Hepatocyte (in vitro differentiated cells): Measurements from ENCODE around the gene CLEC2B. TPM values are rescaled to one million over a fixed set of nuclear protein-coding genes. Genes with fewer than 3 reads are reported as not detected.

ENCODE experiments used
- DNase-seq: peaks from one replicate; pipeline ENCODE4 v3.0.0-alpha.2; 2016; ENCODE audit warnings: low spot score
- H2AFZ ChIP-seq: fragments of 200-600 bp; sonication (generic); 2 replicates; pipeline ENCODE4 v1.6.0; 2016; ENCODE audit warnings: antibody characterized with exemption, mild to moderate bottlenecking
- H3K27ac ChIP-seq: fragments of 200-600 bp; sonication (generic); 2 replicates; pipeline ENCODE4 v1.5.1; 2016; ENCODE audit warnings: mild to moderate bottlenecking
- H3K27me3 ChIP-seq: fragments of 200-600 bp; sonication (generic); 2 replicates; pipeline ENCODE4 v1.6.1; 2016
- H3K36me3 ChIP-seq: fragments of 200-600 bp; sonication (generic); replicated peaks from 2 replicates; pipeline ENCODE4 v1.5.1; 2016; ENCODE audit warnings: low read depth; ENCODE audit not compliant: insufficient read depth
- H3K4me1 ChIP-seq: fragments of 200-600 bp; sonication (generic); 2 replicates; pipeline ENCODE4 v1.5.1; 2016; ENCODE audit warnings: mild to moderate bottlenecking, moderate library complexity; ENCODE audit not compliant: insufficient read depth
- H3K4me2 ChIP-seq: fragments of 200-600 bp; sonication (generic); 2 replicates; pipeline ENCODE4 v1.6.0; 2016
- H3K4me3 ChIP-seq: fragments of 200-600 bp; sonication (generic); 2 replicates; pipeline ENCODE4 v1.5.1; 2016; ENCODE audit warnings: mild to moderate bottlenecking
- H3K79me2 ChIP-seq: fragments of 200-600 bp; sonication (generic); 2 replicates; pipeline ENCODE4 v1.6.0; 2017; ENCODE audit warnings: mild to moderate bottlenecking
- H3K9me2 ChIP-seq: fragments of 200-600 bp; sonication (generic); replicated peaks from 2 replicates; pipeline ENCODE4 v1.6.0; 2017; ENCODE audit warnings: mild to moderate bottlenecking; ENCODE audit not compliant: insufficient read depth
- H3K9me3 ChIP-seq: fragments of 200-600 bp; sonication (generic); 2 replicates; pipeline ENCODE4 v1.5.1; 2016; ENCODE audit warnings: low read depth, mild to moderate bottlenecking
- H4K20me1 ChIP-seq: fragments of 200-600 bp; sonication (generic); 2 replicates; pipeline ENCODE4 v1.6.0; 2016; ENCODE audit warnings: mild to moderate bottlenecking; ENCODE audit not compliant: insufficient read depth, poor library complexity, severe bottlenecking
- EZH2 ChIP-seq: fragments of 200-600 bp; sonication (generic); IDR thresholded peaks from 2 replicates; pipeline ENCODE4 v1.6.1; 2016; ENCODE audit warnings: antibody characterized with exemption, mild to moderate bottlenecking, borderline replicate concordance
- EZH2phosphoT487 ChIP-seq: fragments of 200-600 bp; sonication (generic); IDR thresholded peaks from one replicate; pipeline ENCODE4 v1.6.1; 2018; ENCODE audit warnings: antibody characterized with exemption, mild to moderate bottlenecking, low read depth, moderate library complexity; ENCODE audit not compliant: unreplicated experiment, severe bottlenecking
- WGBS: methylation state at CpG from one replicate; pipeline ENCODE4 v1.1.6; 2016; ENCODE audit warnings: low lambda C conversion rate; ENCODE audit errors: missing lambda C conversion rate; 5-methylcytosine and 5-hydroxymethylcytosine counted together
- polyA plus RNA-seq: library from polyadenylated mRNA; unstranded; fragments of >200 nt; fragmentation: Nextera tagmentation; extraction: Ambion mirVana; gene quantifications from 2 replicates; pipeline ENCODE4 v1.2.1, GENCODE V29; 2016
- total RNA-seq: library from RNA; depleted of rRNA; stranded (reverse); fragments of >200 nt; gene quantifications from 2 replicates; pipeline ENCODE4 v1.2.3, GENCODE V29; 2014
- TF ChIP-seq, protein P1 (sequence below): fragments of 200-600 bp; sonication (generic); IDR thresholded peaks from 2 replicates; pipeline ENCODE4 v1.5.1; 2016; ENCODE audit warnings: antibody characterized with exemption, mild to moderate bottlenecking; ENCODE audit not compliant: poor library complexity

CLEC2B gene
- total and polyA plus RNA-seq, 2 experiments from 2014 or later = 4.9 to 5.7 TPM

DNA sequence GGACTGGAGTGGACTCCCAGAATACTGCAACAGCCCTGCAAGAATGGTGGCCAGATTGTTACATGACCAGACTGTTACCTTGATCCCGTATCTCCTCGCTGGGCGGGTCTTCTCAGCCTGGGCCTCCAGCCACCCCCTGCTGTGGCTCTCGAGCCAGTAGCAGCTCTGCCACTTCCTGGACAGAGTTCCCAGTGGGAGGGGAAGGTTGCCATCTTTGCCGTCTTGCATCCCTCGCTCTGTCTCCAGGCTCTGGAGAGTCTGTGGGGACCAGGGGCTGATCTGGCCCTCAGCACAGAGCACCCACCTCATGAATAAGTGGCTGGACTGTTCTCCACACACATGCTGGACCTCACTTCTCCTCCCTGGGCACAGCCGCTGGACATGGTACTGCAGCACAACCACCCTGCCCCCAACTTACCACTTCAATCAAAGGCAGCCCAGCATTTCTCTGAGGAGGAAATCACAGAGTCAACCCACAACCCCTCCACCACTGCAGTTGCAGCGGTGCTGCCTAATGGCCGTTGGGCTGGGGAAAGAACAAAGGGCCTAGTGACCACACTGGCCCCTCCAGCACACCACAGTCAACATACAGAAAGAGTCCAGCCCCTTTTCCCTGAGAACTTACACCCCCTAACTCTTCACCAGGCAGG lies 48.7 kb downstream of the CLEC2B start:
- peaks cover 4% of the 10 kb centered on the region for H3K27me3 ChIP-seq
- no peaks in the 10 kb centered on the region for H3K36me3 ChIP-seq
- no peak overlapping the region for H3K4me3 ChIP-seq
- no peak for TF ChIP-seq EZH2phosphoT487
- TF ChIP-seq, protein P1, sequence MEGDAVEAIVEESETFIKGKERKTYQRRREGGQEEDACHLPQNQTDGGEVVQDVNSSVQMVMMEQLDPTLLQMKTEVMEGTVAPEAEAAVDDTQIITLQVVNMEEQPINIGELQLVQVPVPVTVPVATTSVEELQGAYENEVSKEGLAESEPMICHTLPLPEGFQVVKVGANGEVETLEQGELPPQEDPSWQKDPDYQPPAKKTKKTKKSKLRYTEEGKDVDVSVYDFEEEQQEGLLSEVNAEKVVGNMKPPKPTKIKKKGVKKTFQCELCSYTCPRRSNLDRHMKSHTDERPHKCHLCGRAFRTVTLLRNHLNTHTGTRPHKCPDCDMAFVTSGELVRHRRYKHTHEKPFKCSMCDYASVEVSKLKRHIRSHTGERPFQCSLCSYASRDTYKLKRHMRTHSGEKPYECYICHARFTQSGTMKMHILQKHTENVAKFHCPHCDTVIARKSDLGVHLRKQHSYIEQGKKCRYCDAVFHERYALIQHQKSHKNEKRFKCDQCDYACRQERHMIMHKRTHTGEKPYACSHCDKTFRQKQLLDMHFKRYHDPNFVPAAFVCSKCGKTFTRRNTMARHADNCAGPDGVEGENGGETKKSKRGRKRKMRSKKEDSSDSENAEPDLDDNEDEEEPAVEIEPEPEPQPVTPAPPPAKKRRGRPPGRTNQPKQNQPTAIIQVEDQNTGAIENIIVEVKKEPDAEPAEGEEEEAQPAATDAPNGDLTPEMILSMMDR = no peak
- TF ChIP-seq EZH2 = no peak
- H4K20me1 ChIP-seq = no peaks in the 10 kb centered on the region
- no peaks in the 10 kb centered on the region for H3K79me2 ChIP-seq
- no peaks in the 10 kb centered on the region for H3K9me3 ChIP-seq
- 95% methylated on average over 9 of the region's 9 CpGs for WGBS
- no peaks in the 10 kb centered on the region for H3K4me1 ChIP-seq
- no peak overlapping the region for H2AFZ ChIP-seq
- H3K4me2 ChIP-seq = no peak overlapping the region
- H3K27ac ChIP-seq = no peak overlapping the region
- no peak for DNase-seq
- no peaks in the 10 kb centered on the region for H3K9me2 ChIP-seq

DNA sequence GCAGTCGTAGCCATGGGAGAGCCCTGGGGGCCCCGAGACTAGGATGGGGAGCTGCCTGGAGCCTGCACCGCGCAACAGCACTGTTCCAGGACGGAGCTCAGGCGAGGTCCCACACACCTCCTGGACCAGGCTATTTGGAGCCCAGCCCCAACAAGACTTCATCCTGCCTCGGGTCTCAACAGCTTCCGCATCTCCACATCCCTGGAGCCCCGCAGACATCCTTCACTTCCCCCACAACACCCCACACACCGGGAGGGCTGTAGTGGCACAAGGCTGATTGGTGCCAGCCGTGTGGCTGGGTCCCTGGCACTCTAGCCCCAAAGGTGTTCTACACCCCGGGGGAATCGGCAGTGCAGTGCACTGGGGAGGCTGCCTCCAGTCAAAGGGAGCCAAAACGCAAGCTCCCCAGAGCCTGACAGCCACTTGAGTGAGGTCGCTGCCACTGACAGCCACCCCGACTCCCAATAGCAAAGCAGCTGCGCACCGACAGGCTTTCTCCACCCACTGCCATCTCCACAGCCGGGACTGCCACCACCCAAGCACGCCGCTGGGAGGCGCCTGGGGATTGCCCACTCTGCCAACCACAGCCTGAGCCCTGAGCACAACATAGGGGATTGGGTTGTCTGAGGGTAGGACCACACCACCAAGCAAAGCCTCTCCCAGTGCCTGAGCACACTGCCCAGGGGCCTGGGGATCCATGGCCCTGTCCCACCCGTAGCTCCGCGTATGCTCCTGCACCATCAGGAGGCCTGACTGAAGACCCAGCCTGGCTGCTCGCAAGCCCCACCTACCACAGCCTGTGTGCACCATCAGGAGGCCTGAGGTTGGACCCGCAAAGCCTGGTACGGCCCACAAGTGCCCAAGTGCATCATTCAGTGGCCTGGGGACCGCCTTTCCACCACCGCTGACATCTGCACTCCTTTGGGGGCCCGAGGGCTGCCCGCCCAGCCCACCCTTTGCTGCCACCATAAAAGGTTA lies 55.0 kb downstream of the CLEC2B start:
- peaks cover 4% of the 10 kb centered on the region for H3K27me3 ChIP-seq
- WGBS = 55% methylated on average over 32 of the region's 32 CpGs
- H2AFZ ChIP-seq = no peak overlapping the region
- no peaks in the 10 kb centered on the region for H4K20me1 ChIP-seq
- no peaks in the 10 kb centered on the region for H3K9me2 ChIP-seq
- no peak overlapping the region for H3K27ac ChIP-seq
- TF ChIP-seq EZH2 = no peak
- TF ChIP-seq, protein P1 = peak; percentile 67
- TF ChIP-seq EZH2phosphoT487 = no peak
- H3K79me2 ChIP-seq = no peaks in the 10 kb centered on the region
- H3K36me3 ChIP-seq = no peaks in the 10 kb centered on the region
- peak overlapping the region; percentile 73 for H3K4me2 ChIP-seq
- no peak overlapping the region for H3K4me3 ChIP-seq
- no peaks in the 10 kb centered on the region for H3K9me3 ChIP-seq
- no peaks in the 10 kb centered on the region for H3K4me1 ChIP-seq
- DNase-seq = peak; percentile 77

DNA sequence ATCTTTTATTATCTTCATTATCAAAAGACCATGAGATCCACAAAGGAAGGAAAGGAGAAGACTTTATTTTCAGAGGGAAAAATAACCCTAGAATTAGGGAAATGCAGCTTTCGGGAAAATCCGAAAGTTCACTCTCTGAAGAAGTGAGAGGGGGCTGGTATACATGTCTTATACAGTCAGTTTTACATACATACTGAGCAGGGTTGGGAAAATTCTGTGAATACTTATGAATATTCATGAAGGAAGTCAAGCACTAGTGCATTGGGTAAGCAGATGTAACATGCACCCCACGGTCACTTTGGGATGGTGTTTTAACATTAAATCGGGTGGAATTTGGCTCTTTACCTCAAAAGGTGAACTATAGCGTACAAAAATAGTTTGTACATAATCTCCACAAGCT lies 57.5 kb downstream of the CLEC2B start:
- no peaks in the 10 kb centered on the region for H3K9me3 ChIP-seq
- H3K27me3 ChIP-seq = no peaks in the 10 kb centered on the region
- H3K4me1 ChIP-seq = no peaks in the 10 kb centered on the region
- H3K79me2 ChIP-seq = no peaks in the 10 kb centered on the region
- H3K27ac ChIP-seq = no peak overlapping the region
- WGBS = 95% methylated on average over 5 of the region's 5 CpGs
- no peak overlapping the region for H2AFZ ChIP-seq
- H3K36me3 ChIP-seq = no peaks in the 10 kb centered on the region
- H4K20me1 ChIP-seq = no peaks in the 10 kb centered on the region
- H3K9me2 ChIP-seq = no peaks in the 10 kb centered on the region
- no peak for DNase-seq
- H3K4me3 ChIP-seq = no peak overlapping the region
- no peak overlapping the region for H3K4me2 ChIP-seq
- TF ChIP-seq EZH2phosphoT487 (no peak), EZH2 (no peak)
- TF ChIP-seq, protein P1 = no peak
